ENCODE results near the gene PUDP.

- TF ChIP-seq POLR2AphosphoS5 (IDR thresholded peaks at IDR 0.05; ENCODE audit: insufficient read depth in 1 of 2, low read depth in 1 of 2) (no peak), CTCF (IDR thresholded peaks at IDR 0.05) (no peak), POLR2A (IDR thresholded peaks at IDR 0.05) (no peak)
These were observed 85.7 kb downstream of the PUDP start for GRCh38 chrX:7062276-7062675.
